Mesothelial cell of epicardium (in vitro differentiated cells): ENCODE results near the gene VAMP2. TPM values are rescaled to one million over a fixed set of nuclear protein-coding genes. Genes with fewer than 3 reads are reported as not detected.

ENCODE experiments used
- DNase-seq, 2 experiments: peaks; one replicate each; pipeline ENCODE4 v3.0.0; 2021; ENCODE audit warnings: low spot score in 2 of 2; ENCODE audit not compliant: unreplicated experiment in 2 of 2
- H3K27ac Mint-ChIP-seq: 2 replicates; pipeline ENCODE4 v1.8.0; 2021; ENCODE audit warnings: mixed read lengths
- H3K27me3 Mint-ChIP-seq: 2 replicates; pipeline ENCODE4 v1.8.0; 2021; ENCODE audit warnings: low read depth, mixed read lengths
- H3K36me3 Mint-ChIP-seq: 2 replicates; pipeline ENCODE4 v1.8.0; 2021; ENCODE audit warnings: mixed read lengths
- H3K4me1 Mint-ChIP-seq: 2 replicates; pipeline ENCODE4 v1.8.0; 2021; ENCODE audit warnings: mixed read lengths
- H3K4me3 Mint-ChIP-seq: 2 replicates; pipeline ENCODE4 v1.8.0; 2021; ENCODE audit warnings: mild to moderate bottlenecking, moderate library complexity, mixed read lengths
- H3K9me3 Mint-ChIP-seq: 2 replicates; pipeline ENCODE4 v1.8.0; 2021; ENCODE audit warnings: mixed read lengths
- CTCF ChIP-seq: fragments of 200-600 bp; sonication (generic); IDR thresholded peaks from one replicate; pipeline ENCODE4 v1.5.0; 2021; ENCODE audit warnings: antibody characterized with exemption; ENCODE audit not compliant: unreplicated experiment
- total RNA-seq: library from RNA; stranded (reverse); gene quantifications from 3 replicates; pipeline ENCODE4 v1.2.1, GENCODE V29; 2021

VAMP2 gene
- total RNA-seq, 1 donor from 2014 or later: 54.8 TPM

- no peak for TF ChIP-seq CTCF
- Mint-ChIP-seq H3K27ac (no peak overlapping the region), H3K36me3 (peaks cover 5% of the 10 kb centered on the region), H3K9me3 (no peaks in the 10 kb centered on the region), H3K4me3 (no peak overlapping the region), H3K4me1 (peaks cover 6% of the 10 kb centered on the region), H3K27me3 (no peaks in the 10 kb centered on the region)
- DNase-seq: no peak
These were observed 42.2 kb upstream of the VAMP2 start for GRCh38 chr17:8204761-8205555.

- Mint-ChIP-seq H3K4me1 (peaks cover 11% of the 10 kb centered on the region), H3K4me3 (no peak overlapping the region), H3K27me3 (no peaks in the 10 kb centered on the region), H3K36me3 (no peaks in the 10 kb centered on the region), H3K9me3 (no peaks in the 10 kb centered on the region), H3K27ac (no peak overlapping the region)
- peak in 1 of 2 experiments; percentile 58 for DNase-seq
- TF ChIP-seq CTCF: no peak
These were observed 29.5 kb upstream of the VAMP2 start for GRCh38 chr17:8192070-8192815.

- no peak for DNase-seq
- no peak for TF ChIP-seq CTCF
- Mint-ChIP-seq H3K9me3 (no peaks in the 10 kb centered on the region), H3K4me3 (no peak overlapping the region), H3K27me3 (no peaks in the 10 kb centered on the region), H3K36me3 (no peaks in the 10 kb centered on the region), H3K27ac (peak overlapping the region; percentile 85), H3K4me1 (peaks cover 11% of the 10 kb centered on the region)
These were observed 27.8 kb upstream of the VAMP2 start for GRCh38 chr17:8190506-8190905.

GRCh38 chr17:8189711-8190477 is 27.1 kb upstream of the VAMP2 start, which contains the start of gene BORCS6:
Gene BORCS6 (minus strand): TSS chr17:8190180. CDS start chr17:8190140, 40 bp downstream.
- Mint-ChIP-seq H3K27me3 (no peaks in the 10 kb centered on the region), H3K36me3 (no peaks in the 10 kb centered on the region), H3K4me1 (peaks cover 11% of the 10 kb centered on the region), H3K4me3 (no peak within 1 kb of the TSS), H3K27ac (peak within 1 kb of the TSS; percentile 85), H3K9me3 (no peaks in the 10 kb centered on the region)
- no peak for TF ChIP-seq CTCF
- DNase-seq: peak; percentile 87

GRCh38 chr17:8189041-8189710 is 26.4 kb upstream of the VAMP2 start:
- no peak for DNase-seq
- no peaks in the 10 kb centered on the region for H3K36me3 Mint-ChIP-seq
- TF ChIP-seq CTCF: no peak
- no peaks in the 10 kb centered on the region for H3K9me3 Mint-ChIP-seq
- H3K27me3 Mint-ChIP-seq: no peaks in the 10 kb centered on the region
- H3K27ac Mint-ChIP-seq: peak overlapping the region; percentile 54
- H3K4me1 Mint-ChIP-seq: peaks cover 11% of the 10 kb centered on the region
- H3K4me3 Mint-ChIP-seq: no peak overlapping the region
